ENCODE measurements around the gene ELMO1.

DNA sequence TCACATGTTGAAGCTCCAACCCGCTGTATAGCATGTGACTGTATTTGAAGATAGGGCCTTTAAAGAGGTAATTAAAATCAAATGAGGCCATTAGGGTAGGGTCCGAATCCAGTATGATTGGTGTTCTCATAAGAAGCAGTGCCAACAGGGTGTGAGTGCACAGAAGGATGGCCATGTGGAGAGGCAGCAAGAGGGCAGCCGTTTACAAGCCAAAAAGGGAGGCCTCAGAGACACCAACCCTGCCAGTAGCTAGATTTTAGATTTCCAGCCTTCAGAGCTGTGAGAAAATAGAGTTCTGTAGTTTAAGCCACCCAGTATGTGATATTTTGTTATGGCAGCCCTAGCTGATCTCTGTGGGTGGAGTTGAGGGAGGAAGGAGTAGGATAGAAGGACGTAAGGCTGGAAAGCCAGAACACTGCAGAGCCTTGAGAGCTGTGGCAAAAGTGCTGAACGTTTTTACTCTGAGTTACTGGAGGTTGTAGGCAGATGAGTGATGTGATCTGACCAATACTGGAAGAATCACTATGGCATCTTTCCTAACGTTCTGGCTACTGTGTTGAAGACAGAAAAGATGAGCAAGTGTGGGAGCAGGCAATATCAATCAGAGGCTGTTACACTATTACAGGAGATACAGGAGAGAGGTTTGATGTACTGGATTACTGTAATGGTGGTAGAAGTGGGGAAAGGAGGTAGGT, 334.9 kb downstream of the ELMO1 start:
- TF ChIP-seq, protein P1, sequence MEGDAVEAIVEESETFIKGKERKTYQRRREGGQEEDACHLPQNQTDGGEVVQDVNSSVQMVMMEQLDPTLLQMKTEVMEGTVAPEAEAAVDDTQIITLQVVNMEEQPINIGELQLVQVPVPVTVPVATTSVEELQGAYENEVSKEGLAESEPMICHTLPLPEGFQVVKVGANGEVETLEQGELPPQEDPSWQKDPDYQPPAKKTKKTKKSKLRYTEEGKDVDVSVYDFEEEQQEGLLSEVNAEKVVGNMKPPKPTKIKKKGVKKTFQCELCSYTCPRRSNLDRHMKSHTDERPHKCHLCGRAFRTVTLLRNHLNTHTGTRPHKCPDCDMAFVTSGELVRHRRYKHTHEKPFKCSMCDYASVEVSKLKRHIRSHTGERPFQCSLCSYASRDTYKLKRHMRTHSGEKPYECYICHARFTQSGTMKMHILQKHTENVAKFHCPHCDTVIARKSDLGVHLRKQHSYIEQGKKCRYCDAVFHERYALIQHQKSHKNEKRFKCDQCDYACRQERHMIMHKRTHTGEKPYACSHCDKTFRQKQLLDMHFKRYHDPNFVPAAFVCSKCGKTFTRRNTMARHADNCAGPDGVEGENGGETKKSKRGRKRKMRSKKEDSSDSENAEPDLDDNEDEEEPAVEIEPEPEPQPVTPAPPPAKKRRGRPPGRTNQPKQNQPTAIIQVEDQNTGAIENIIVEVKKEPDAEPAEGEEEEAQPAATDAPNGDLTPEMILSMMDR (IDR thresholded peaks at IDR 0.05), result no peak
- TF ChIP-seq POLR2A (IDR thresholded peaks at IDR 0.05; ENCODE audit: low read depth), result no peak
- TF ChIP-seq POLR2AphosphoS5 (IDR thresholded peaks at IDR 0.05), result no peak
- TF ChIP-seq EP300 (IDR thresholded peaks at IDR 0.05), result no peak
